ENCODE data around the gene GRK2. TPM values are rescaled to one million over a fixed set of nuclear protein-coding genes. Genes with fewer than 3 reads are reported as not detected.
A peak's percentile ranks its signal among the peaks of the same experiment; 100 is the strongest.

The GRK2 gene
- total and polyA plus RNA-seq, 9 of the 15 experiments (the other 6 are each of a cell fraction or from before 2014, with no cell fraction given) = 0.24 to 95.8 (median 56.5) TPM

DNA sequence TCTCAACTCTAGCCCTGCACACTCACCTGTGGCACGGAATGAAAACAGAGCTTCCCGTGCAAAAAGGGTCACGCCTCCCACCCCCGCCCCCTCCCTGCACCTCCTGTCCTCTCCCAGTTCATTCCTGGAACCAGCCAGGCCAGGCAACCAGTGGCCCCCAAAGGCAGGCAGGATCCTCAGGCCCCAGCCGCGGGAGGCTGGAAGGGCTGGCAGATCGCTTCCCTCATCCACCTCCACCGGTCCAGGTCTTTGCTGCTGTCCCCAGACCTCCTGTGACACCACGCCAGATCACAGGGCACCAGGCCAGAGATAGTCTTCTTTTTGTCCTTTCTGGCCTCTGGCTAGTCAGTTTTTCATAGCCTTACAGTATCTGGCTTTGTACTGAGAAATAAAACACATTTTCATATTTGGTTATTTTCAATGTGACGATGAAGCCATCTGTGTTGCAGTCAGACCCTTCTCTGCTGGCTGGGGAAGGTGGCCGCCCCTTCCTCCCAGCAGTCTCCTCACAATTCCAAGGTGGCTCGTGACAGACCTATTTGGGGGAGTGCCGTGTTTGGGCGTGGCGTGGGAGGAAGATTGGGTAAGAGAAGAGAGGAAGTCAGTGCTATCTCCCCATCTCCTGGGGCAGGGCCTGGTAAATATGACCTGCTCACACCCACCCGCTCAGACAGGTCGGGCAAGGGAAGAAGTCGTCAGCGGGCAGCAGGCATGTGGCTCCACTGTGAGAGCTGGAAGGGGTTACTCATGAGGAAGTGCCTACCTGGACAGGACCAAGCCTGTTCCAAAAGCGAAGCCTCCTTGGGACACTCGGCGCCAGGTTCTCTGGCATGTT, 46.1 kb downstream of the GRK2 start (continued):
- TF ChIP-seq ZNF24 (IDR thresholded peaks at IDR 0.05) = no peak
- TF ChIP-seq, protein P1, sequence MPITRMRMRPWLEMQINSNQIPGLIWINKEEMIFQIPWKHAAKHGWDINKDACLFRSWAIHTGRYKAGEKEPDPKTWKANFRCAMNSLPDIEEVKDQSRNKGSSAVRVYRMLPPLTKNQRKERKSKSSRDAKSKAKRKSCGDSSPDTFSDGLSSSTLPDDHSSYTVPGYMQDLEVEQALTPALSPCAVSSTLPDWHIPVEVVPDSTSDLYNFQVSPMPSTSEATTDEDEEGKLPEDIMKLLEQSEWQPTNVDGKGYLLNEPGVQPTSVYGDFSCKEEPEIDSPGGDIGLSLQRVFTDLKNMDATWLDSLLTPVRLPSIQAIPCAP (CRISPR knock-in tag; IDR thresholded peaks at IDR 0.05; ENCODE audit: borderline replicate concordance) = no peak
- peak; percentile 82 for TF ChIP-seq SOX6 (IDR thresholded peaks at IDR 0.05)
- TF ChIP-seq, protein P2, sequence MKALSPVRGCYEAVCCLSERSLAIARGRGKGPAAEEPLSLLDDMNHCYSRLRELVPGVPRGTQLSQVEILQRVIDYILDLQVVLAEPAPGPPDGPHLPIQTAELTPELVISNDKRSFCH (CRISPR knock-in tag; IDR thresholded peaks at IDR 0.05) = no peak
- TF ChIP-seq, protein P2 (tag; IDR thresholded peaks at IDR 0.05) = peak; percentile 62
- no peak for TF ChIP-seq ATF6 (CRISPR knock-in tag; IDR thresholded peaks at IDR 0.05)
- TF ChIP-seq ZMIZ1 (IDR thresholded peaks at IDR 0.05; ENCODE audit: low read depth in 2 of 2, low read length in 2 of 2) = no peak
- peak in 1 of 2 experiments; percentile 39; a peak in 1 of 4 replicates for TF ChIP-seq MAZ (CRISPR knock-in tag; conservative IDR thresholded peaks at IDR 0.05 in 1 of 2, IDR thresholded peaks at IDR 0.05 in 1 of 2)
- peak; percentile 82 for TF ChIP-seq SMARCA4 (IDR thresholded peaks at IDR 0.05)
- no peak for TF ChIP-seq ZNF280B (CRISPR knock-in tag; IDR thresholded peaks at IDR 0.05)
- no peak for TF ChIP-seq SIX5 (IDR thresholded peaks at IDR 0.05; ENCODE audit: borderline replicate concordance in 1 of 2, insufficient read depth in 1 of 2, low read depth in 1 of 2, low read length in 2 of 2)
- TF ChIP-seq ZNF146 (CRISPR knock-in tag; IDR thresholded peaks at IDR 0.05; ENCODE audit: unreplicated experiment) = no peak
- no peak for TF ChIP-seq KAT2B (IDR thresholded peaks at IDR 0.05; ENCODE audit: low read depth, low read length)
- TF ChIP-seq, protein P3, sequence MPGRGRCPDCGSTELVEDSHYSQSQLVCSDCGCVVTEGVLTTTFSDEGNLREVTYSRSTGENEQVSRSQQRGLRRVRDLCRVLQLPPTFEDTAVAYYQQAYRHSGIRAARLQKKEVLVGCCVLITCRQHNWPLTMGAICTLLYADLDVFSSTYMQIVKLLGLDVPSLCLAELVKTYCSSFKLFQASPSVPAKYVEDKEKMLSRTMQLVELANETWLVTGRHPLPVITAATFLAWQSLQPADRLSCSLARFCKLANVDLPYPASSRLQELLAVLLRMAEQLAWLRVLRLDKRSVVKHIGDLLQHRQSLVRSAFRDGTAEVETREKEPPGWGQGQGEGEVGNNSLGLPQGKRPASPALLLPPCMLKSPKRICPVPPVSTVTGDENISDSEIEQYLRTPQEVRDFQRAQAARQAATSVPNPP (IDR thresholded peaks at IDR 0.05; ENCODE audit: borderline replicate concordance, insufficient read depth, insufficient read length) = no peak
- TF ChIP-seq RHOXF2B (CRISPR knock-in tag; conservative IDR thresholded peaks at IDR 0.05) = no peak

Data from K562 (cell line).